Smooth muscle cell of the brain vasculature (primary cell): ENCODE results near the gene AIPL1.

Source experiments
- DNase-seq: peaks from one replicate; pipeline ENCODE4 v3.0.0-alpha.2; 2012; ENCODE audit warnings: low read depth, low spot score

The AIPL1 gene

DNA sequence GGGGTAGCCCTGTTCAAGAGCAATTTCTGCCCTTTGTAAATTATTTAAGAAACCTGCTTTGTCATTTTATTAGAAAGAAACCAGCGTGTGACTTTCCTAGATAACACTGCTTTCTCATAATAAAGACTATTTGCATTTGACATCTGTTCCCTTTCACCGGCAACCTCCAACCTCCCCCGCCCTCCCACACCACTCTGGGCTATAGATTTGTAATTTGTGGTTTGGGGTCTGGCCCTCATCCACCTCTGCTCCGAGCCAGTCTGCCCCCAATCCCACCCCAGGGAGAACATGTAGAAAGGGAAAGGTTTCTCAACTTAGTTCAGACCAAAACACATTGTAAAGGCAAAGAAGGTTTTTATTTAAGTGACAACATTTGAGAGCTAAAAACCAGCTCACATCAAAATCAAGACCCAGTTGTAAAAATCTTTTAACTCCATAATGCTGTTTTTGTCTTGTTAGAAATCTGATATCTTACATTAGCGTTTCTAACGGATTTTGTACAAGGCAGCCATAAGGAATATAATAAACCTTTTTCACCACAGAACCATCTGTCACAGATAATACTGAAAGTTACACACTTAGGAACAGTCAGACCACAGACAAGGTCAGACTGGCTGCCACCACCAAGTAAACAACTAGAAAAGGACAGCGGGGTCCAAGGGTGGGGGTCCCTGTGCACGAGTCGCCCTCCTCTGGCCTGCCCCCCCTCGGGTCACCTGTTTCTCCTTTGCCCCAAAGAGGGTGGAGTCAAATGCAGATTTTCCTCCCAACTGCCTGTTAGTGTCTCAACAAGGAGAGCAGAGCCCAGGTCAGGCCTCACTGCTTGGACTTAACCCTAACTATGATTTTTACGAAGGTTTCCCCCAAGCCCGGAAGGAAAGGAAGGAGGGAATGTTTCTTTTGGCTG, 16.3 kb upstream of the AIPL1 start:
- DNase-seq: no peak

DNA sequence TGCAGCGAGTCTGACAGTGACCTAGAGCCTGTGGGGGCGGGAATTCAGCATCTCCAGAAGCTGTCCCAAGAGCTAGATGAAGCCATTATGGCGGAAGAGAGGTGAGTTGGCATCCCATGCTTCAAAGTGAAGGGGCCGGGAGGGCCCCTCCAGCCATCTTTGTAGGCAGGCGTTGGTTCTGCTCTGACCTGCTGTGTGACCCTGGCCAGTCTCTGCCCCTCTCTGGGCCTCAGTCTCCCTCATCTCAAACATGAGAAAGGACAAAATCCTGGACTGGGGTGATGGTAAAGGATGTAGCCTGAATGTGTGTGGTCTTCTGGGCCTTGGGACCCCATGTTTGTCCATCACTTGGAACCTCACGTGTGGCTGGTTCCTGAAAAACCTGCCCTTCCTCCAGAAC, 14.4 kb upstream of the AIPL1 start:
- no peak for DNase-seq

DNA sequence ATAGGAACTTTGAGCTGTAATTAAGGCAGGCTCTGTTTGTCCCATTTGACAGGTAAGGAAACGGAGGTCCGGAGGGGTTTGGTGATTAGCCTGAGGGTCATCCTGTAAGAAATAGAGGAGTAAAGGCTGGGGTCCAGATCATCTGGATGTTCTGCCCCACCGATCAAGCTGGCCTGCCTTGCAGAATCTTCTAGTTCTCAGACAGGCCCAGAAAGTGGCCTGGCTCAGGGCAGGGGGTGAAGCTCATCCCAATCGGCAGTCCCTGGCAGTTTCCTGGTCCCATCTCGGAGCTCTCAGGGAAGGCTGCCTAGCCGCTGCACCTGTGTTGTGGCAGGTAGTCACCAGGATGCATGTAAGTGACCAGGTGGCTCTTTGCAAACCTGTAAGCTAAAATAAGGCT, 13.6 kb upstream of the AIPL1 start:
- no peak for DNase-seq

DNA sequence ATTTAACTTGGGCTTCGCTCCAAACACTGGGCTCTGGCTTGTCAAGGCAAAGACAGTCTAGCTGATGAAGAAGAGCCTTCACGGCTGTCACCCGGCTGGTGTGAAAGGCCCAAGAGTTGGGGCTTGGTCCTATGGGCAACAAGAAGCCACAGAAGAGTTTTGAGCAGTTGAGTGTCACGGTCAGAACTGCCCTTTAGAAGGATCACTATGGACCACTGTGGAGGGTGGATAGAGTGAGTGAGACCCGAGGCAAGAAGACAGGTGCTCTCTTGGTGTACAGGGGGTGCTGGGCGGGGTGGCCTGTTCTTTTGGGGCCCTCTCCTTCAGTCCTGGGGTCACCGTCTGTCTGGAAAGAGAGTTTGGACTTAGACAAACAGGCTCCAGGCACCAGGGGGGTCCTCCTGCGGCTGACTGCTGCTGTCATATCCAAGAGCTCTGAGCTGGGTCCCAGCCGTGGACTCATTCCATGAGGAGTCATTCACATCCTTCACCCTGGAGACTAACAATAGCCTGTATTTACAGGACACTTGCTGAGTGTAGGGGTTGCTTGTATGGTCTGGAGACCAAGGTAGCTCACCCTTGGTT, 11.7 kb upstream of the AIPL1 start:
- no peak for DNase-seq

DNA sequence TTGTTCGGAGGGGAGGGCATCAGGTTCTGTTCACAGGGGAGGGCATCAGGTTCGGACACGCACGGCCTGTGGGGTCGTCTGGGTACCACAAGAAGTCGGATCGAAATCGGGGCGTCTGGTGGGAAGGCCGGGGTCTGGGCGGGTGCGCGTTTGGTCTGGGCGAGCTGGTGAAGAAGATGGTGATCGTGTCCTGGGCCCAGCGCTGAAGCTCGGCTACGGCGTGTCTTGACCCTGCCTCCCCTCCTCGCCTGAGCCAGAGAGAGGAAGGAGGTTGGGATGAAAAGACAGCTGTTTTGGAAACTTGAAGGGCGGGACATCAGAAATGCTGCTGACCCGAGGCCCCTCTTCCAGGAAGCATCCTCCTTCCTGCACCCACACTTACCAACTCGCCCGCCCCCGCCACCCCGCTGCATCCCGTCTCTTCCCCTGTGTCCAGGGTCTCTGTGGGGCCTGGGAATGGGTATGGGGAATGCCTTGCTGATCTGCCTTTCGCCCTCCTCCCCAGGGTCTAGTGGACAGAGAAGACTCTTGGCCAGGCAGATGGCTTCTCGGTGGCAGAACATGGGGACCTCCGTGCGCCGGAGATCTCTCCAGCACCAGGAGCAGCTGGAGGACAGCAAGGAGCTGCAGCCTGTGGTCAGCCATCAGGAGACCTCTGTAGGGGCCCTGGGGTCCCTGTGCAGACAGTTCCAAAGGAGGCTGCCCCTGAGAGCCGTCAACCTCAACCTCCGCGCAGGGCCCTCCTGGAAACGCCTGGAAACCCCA, 9.8 kb upstream of the AIPL1 start:
- no peak for DNase-seq

DNA sequence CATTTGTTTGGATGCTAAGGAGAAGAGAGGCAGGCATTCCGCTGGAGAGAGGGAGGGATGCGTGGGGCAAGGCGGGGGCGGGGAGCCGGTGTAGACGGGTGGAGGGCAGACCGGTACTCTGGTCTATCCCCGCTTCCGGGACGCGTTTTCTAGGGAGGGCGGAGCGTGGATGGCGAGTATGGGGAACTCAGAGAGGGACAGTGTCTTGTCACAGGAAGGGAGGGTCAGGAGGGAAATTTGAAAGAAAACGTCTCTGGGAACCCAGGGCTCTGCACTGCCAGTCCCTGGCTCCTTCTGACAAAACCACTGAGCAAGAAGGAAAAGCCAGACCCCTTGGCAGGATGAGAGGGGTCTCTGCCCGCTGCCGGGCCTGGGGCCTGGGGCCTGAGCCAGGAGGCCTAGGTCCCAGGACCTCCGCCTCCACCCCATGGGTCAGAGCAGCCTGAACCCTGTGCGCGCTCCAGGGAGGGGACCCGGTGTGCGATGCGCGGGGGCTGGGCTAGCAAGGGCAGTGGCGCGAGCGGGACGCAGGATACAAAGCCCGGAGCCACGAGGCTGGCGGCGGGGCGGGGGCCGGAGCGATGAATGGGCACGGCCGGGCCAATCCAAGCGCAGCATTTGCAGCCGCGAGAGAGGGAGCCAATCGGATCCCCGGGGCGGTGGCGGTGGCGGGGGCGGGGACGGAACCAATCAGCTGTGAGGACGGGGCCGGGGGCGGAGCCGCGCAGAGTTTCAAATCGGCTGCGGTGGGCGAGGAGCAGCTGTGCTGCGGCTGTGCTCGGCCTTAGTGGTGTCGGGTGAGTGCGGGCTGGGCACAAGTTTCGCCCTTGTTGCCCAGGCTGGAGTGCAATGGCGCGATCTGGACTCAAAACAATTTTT, 9.0 kb upstream of the AIPL1 start, which contains the start of gene PIMREG:
Gene PIMREG (plus strand): TSS at position 764 of the 879 bp plus-strand sequence. CDS start 656 bp downstream, outside the sequence.
- peak; percentile 84 for DNase-seq

DNA sequence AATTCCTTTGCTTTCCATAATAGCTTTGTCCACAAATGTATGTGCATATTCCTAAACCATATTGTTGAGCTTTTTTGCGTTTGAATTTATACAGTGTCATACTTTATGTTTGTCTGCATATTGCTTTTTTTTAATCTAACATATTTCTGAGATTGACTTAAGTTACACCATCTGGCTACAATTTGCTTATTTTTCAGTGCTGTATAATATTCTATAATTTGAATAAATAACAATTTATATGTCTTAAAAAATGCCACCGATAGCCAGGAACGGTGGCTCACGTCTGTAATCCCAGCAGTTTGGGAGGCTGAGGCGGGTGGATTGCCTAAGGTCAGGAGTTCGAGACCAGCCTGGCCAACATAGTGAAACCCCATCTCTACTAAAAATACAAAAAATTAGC, 7.9 kb upstream of the AIPL1 start:
- no peak for DNase-seq

DNA sequence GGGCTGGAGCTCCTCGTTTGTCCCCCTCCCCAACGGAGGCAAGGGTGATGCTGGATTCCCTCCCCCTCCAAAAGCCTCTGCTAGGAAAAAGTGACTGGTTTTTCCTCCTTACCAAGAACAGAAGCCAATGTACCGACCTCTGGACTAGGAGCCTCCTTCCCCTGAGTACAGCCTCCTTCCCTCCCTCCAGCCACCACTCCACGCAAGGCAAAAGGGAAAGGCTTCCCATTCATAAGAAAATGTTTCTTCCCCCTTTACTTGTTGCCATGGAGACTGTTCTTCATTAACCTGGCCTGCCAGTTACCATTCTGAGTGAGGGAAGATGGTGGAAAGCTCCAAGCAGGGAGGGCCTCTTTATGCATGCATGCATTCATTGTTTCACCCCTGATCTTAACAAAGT, 5.0 kb upstream of the AIPL1 start:
- no peak for DNase-seq

DNA sequence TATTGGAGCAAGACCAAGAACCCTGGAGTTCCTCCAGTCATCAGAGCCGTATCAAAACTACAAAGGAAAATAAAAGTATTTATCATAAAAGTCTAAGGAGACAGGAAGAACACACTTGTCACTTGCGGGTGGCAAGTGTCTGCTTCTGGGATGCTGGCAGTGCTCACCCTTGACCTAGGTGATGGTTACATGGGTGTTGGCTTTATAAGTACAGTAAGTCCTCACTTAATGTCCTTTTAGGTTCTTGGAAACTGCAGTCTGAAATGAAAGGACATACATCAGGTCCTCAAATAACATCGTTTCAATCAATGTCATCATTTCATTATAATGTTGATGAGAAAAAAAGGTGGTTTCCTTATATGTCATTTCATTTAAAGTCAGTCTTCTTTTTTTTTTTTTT, 3.0 kb upstream of the AIPL1 start:
- DNase-seq: no peak

DNA sequence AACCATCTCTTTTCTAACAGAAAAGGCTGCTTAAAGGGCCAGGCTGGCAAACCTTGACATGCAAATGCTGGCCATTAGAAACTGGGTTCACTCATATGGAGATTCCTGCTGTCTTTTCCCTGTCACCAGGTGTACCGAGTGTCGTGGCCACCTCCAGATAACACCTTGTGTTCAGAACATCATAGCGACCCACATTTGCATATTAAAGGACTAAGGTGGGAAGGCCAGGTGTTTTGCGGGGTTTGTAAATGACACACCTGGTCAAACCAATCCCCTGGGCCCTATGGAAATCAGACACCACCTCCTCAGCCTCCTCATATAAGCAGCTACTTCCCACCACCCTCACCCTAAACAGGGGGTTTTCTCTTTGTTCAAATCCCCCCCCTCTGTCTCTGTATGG, 2.5 kb upstream of the AIPL1 start:
- no peak for DNase-seq

DNA sequence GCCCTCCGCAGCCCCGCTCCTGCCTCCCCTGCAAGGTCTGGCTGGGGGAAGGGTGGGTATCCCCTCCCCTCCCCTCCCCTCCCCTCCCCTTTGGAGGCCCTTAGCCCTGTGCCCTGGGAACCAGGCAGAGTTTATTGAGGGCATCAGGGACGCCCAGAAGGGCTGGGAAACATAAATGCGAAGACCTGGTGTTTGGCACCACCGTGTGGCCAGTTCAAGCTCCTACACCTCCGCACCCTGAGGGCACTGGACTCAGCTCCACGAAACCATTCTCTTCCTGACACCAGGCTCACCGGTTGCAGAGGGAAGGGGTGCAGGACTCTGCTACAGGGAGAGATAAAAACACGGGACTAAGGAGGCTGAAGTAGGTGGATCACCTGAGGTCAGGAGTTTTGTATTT, 1.0 kb upstream of the AIPL1 start:
- peak; percentile 28 for DNase-seq

DNA sequence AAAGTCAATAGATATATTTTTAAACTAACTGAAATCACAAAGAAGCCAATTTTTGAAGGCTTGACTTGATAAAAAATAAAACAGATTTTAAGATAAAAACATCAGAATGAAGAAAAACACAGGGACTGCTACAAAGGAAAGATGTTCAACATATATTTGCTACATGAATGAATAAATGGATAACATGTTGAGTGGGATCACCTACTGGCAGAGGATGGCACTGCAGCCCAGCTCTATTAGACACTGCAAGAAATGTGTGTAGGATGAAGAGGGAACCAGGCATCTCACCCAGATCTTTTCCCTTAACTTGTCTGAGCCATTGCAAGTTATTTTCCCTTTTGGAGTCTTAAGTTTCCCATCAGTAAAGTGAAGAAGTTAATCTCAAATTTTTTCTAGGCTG, 4.2 kb downstream of the AIPL1 start:
- DNase-seq: no peak

DNA sequence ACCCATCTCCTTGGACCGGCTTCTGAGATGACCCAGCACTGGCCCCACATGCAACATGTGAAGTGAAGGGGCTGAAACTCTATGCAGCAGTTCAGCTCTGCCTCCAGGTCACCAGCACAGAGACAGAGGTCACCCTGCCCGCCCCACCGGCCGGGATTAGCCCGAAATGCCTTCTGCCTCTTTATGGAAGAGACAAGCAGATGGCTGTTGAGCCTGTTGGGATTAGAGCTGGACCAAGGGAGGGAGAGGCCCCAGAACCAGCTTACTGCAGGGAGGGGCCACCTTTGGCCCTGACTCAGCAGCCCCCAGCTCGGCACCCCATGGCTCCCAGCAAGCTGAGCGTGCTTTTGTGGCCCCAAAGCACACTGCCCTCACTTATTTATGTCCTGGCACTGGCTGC, 5.7 kb downstream of the AIPL1 start:
- no peak for DNase-seq

DNA sequence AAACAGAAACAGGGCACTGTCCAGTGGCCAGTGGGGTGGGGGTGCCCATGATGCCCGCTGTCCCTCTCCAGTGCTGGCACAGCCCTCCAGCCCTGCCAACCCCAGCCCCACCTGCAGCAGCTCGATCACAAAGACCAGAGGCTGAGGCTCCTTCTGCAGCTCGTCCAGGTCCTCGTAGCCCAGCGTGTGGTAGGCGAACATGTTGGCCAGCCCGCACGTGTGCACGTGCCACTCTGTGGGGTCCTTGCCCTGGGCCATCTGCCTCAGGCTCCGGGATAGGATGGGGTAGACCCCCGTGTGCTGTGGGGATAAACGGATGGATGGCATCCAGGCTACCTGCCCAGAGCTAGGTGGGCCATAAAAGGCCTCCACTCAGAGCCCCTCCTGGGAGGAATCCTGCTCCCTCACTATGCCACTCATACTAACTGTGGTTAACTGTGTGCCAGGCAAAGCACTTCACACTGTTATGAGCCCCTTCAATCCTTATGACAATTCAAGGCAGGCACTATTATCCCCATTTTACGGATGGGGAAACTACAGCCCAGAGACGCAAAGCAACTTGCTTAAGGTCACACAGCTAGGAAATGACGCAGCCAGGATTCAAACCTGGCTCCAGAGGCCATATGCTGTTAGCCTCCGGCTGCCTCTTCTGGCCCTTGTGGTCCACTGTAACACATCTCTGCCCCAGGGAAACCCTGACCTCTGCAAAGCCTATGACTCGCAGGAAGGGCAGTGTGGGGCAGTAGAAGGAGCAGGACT, 6.5 kb downstream of the AIPL1 start:
- no peak for DNase-seq

DNA sequence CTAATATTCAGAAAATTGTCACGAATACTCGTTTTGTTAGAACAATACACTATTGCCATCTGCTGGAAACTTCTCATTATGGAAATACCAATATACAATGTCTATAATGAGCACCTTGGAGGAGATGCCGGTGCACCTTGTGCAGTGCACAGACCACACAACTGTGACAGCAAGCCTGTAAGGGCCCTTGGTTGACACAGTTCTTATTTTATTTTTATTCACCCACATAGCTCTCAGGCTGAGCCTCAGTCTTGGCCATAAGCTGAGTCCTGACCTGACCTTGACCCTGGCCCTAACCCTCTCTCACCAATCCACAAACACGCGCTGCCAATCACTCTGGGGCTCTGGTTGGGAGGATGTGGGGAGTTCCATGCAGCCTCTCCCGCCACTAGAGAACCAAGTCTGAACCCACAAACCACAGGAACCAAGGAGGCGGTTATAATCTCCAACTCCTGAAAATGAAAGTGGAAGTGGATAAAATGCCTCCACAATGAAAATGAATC, 7.6 kb downstream of the AIPL1 start:
- DNase-seq: no peak

DNA sequence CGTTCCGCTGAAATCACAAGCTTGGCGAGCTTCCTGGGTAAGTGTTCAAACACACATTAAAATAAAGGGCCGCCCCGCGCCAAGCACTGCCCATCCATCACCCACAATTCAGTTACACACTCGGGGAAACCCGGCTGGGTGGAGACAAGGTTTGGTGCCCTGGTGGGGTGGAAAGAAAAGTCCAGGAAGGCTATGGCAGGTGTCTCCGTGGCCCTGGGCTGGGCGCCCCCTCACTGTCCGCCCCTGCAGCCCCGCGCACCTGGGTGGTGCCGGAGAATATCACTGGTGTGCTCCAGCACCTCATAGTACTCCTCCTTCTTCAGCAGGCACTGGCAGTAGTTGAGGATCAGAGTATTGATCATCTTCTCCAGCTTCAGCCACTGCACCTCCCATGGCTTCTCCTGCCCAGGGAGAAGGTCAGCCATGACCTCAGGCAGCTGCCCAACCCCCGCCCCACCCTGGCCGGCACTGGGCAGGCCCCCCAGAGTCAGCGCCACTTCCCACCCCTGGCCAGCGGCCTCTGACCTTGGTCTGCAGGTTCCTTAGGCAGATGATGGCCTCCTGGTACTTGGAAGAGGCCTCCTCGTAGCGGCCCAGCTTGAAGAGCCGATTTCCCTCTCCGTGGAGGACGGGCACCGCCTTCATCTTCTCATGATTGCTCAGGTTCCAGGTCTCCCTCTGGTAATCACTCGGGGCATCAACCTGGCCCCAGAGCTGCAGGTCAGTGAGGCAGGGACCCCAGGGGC, 8.4 kb downstream of the AIPL1 start:
- DNase-seq: no peak

DNA sequence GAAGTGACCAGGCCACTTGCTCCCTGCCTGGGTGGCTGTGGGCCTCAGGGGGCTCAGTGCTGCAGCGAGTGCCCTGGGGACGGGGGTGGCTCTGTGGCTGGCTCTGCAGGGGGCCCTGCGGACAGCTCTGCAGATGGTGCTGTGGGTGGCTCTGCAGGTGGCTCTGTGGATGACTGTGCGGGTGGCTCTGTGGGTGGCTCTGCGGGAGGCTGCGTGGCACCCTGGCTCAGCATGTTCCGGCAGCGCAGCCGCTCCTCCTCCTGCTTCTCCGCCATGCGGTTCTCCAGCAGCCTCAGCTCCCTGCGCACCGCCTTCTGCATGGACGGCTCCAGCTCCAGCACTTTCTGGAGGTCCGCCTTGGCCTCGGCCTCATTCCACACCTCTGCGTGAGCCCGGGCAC, 9.5 kb downstream of the AIPL1 start:
- no peak for DNase-seq

DNA sequence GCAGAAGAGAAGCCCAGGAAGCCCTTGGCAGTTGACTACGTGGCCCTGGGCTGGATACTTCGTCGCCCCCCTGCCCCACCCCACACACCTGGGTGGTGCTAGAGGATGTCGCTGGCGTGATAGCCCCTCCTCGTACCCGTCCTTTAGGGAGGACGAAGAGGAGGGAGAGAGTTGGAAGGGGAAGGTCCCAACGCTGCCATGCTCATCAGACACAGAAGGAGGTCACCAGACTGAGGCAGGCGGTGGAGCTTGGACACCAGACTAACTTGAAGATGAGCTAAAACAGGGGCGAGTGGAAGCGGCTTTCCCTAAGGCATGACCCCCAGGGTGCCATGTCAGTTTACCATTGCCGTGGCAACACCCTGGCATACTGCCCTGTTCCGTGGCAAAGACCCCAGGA, 11.0 kb downstream of the AIPL1 start:
- DNase-seq: no peak

DNA sequence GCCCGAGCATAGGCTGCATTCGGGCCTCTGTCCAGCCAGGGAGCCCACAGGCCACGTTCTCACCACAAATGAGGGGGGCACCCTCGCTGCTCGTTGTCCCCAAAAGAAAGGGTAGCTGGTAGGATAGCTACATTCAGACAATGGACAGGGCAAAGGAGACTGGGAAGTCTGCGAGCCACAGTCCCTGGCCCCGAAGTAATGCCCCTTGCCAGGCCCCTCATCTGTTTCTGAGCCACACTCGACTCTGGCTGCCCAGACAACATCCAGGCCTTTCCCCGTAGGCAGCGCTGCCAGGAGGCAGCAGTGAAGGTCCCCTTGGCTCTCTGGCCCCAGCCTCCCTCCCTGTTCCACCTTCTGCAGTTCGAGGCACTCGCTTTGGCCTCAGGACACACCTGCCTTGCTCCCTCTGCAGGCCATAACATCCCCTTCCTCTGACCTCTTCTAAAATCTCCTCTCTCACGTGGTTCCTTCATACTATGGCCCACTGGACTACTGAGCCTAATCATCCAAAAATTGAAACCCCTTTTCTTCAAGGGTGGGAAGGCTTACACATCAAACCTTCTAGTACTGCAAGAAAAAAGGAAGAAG, 12.2 kb downstream of the AIPL1 start:
- DNase-seq: no peak
